Stimulated activated CD8-positive, alpha-beta memory T cell treated with anti-CD3 and anti-CD28 coated beads, Interleukin-7, amount 100 ng/mL, for 24 hours (primary cell): ENCODE results near the gene SLC23A2.

ENCODE experiments used
- DNase-seq: peaks from one replicate; pipeline ENCODE4 v3.0.0-alpha.2; 2020; ENCODE audit warnings: low read depth

The SLC23A2 gene

GRCh38 chr20:4844751-4845465, 156.4 kb downstream of the SLC23A2 start:
- no peak for DNase-seq

- DNase-seq: no peak
Observed at GRCh38 chr20:4844325-4844724, 157.0 kb downstream of the SLC23A2 start.

- no peak for DNase-seq
Observed at GRCh38 chr20:4840801-4841200, 160.5 kb downstream of the SLC23A2 start.

GRCh38 chr20:4838526-4838925, 162.8 kb downstream of the SLC23A2 start:
- DNase-seq: no peak

- DNase-seq: no peak
Observed at GRCh38 chr20:4837760-4838159, 163.6 kb downstream of the SLC23A2 start.

- DNase-seq: no peak
Observed at GRCh38 chr20:4836935-4837334, 164.4 kb downstream of the SLC23A2 start.

- no peak for DNase-seq
Observed at GRCh38 chr20:4836473-4836872, 164.8 kb downstream of the SLC23A2 start.

GRCh38 chr20:4835244-4836177, 165.8 kb downstream of the SLC23A2 start:
- DNase-seq: no peak

- no peak for DNase-seq
Observed at GRCh38 chr20:4833074-4833728, 168.1 kb downstream of the SLC23A2 start.

- DNase-seq: no peak
Observed at GRCh38 chr20:4832469-4832868, 168.8 kb downstream of the SLC23A2 start.

- no peak for DNase-seq
Observed at GRCh38 chr20:4830696-4831095, 170.6 kb downstream of the SLC23A2 start.

- DNase-seq: no peak
Observed at GRCh38 chr20:4830259-4830658, 171.1 kb downstream of the SLC23A2 start.

GRCh38 chr20:4829514-4830215, 171.6 kb downstream of the SLC23A2 start:
- no peak for DNase-seq

GRCh38 chr20:4828830-4829513, 172.3 kb downstream of the SLC23A2 start:
- DNase-seq: no peak

- DNase-seq: no peak
Observed at GRCh38 chr20:4821590-4821989, 179.7 kb downstream of the SLC23A2 start.

- DNase-seq: no peak
Observed at GRCh38 chr20:4820806-4821518, 180.3 kb downstream of the SLC23A2 start.

- DNase-seq: no peak
Observed at GRCh38 chr20:4819901-4820300, 181.4 kb downstream of the SLC23A2 start.

- no peak for DNase-seq
Observed at GRCh38 chr20:4817230-4817671, 184.1 kb downstream of the SLC23A2 start.

GRCh38 chr20:4815628-4816027, 185.7 kb downstream of the SLC23A2 start:
- no peak for DNase-seq

GRCh38 chr20:4814696-4815252, 186.5 kb downstream of the SLC23A2 start:
- DNase-seq: no peak
